HepG2 (cell line): Measurements from ENCODE around the gene CLDN15. TPM values are rescaled to one million over a fixed set of nuclear protein-coding genes. Genes with fewer than 3 reads are reported as not detected.

Experiments
- BCL6 ChIP-seq: IDR thresholded peaks from 2 replicates; pipeline ENCODE4 v1.6.1; 2016; ENCODE audit warnings: missing genetic modification reagents, missing compliant biosample characterization
- CREBL2 ChIP-seq: sonication (generic); formaldehyde crosslinking; IDR thresholded peaks from 2 replicates; pipeline ENCODE4 v1.8.1; 2023; ENCODE audit warnings: missing genetic modification reagents, mild to moderate bottlenecking, borderline replicate concordance
- FOXM1 ChIP-seq: sonication (generic); formaldehyde crosslinking; IDR thresholded peaks from 2 replicates; pipeline ENCODE4 v1.5.0; 2020; ENCODE audit warnings: missing genetic modification reagents
- FOXO1 ChIP-seq: sonication (generic); formaldehyde crosslinking; IDR thresholded peaks from 2 replicates; pipeline ENCODE4 v1.4.0; 2020; ENCODE audit warnings: missing genetic modification reagents
- GZF1 ChIP-seq: sonication (generic); formaldehyde crosslinking; IDR thresholded peaks from 2 replicates; pipeline ENCODE4 v1.5.1; 2020; ENCODE audit warnings: mild to moderate bottlenecking, missing genetic modification reagents
- IKZF5 ChIP-seq: IDR thresholded peaks from 2 replicates; pipeline ENCODE4 v1.6.1; 2018; ENCODE audit warnings: missing genetic modification reagents, mild to moderate bottlenecking, missing compliant biosample characterization
- MAFG ChIP-seq: sonication (generic); formaldehyde crosslinking; IDR thresholded peaks from 2 replicates; pipeline ENCODE4 v1.5.1; 2020; ENCODE audit warnings: mild to moderate bottlenecking, missing genetic modification reagents
- MAX ChIP-seq: IDR thresholded peaks from 2 replicates; pipeline ENCODE4 v1.6.1; 2012; ENCODE audit warnings: inconsistent platforms
- MIER2 ChIP-seq: IDR thresholded peaks from 2 replicates; pipeline ENCODE4 v1.6.1; 2016; ENCODE audit warnings: missing biosample characterization, missing genetic modification reagents
- PHB2 ChIP-seq: fragments of 450-650 bp; IDR thresholded peaks from 2 replicates; pipeline ENCODE4 v1.6.1; 2018; ENCODE audit not compliant: partially characterized antibody
- PRMT3 ChIP-seq: sonication (generic); formaldehyde crosslinking; IDR thresholded peaks from 2 replicates; pipeline ENCODE4 v1.8.1; 2022; ENCODE audit warnings: low read depth, mild to moderate bottlenecking, moderate library complexity, missing genetic modification reagents, borderline replicate concordance
- RBM39 ChIP-seq: fragments of 200-400 bp; formaldehyde crosslinking; IDR thresholded peaks from one replicate; pipeline ENCODE4 v1.6.1; 2018; ENCODE audit warnings: antibody characterized with exemption, mild to moderate bottlenecking, low read depth, low read length; ENCODE audit not compliant: poor library complexity, severe bottlenecking
- RORA ChIP-seq: sonication (generic); formaldehyde crosslinking; IDR thresholded peaks from 2 replicates; pipeline ENCODE4 v1.5.0; 2020; ENCODE audit warnings: mild to moderate bottlenecking, missing genetic modification reagents, moderate library complexity
- SRY ChIP-seq: sonication (generic); formaldehyde crosslinking; IDR thresholded peaks from 2 replicates; pipeline ENCODE4 v1.8.0; 2022; ENCODE audit warnings: mild to moderate bottlenecking, missing genetic modification reagents
- TEAD2 ChIP-seq: sonication (generic); formaldehyde crosslinking; IDR thresholded peaks from 2 replicates; pipeline ENCODE4 v1.9.0; 2021; ENCODE audit warnings: missing genetic modification reagents
- UBTF ChIP-seq: sonication (generic); formaldehyde crosslinking; IDR thresholded peaks from 2 replicates; pipeline ENCODE4 v1.4.0; 2020; ENCODE audit warnings: mild to moderate bottlenecking, missing genetic modification reagents
- ZBED4 ChIP-seq: sonication (generic); formaldehyde crosslinking; IDR thresholded peaks from 2 replicates; pipeline ENCODE4 v1.4.0; 2020; ENCODE audit warnings: missing genetic modification reagents, borderline replicate concordance
- ZBTB46 ChIP-seq: sonication (generic); formaldehyde crosslinking; IDR thresholded peaks from 2 replicates; pipeline ENCODE4 v1.4.0; 2020; ENCODE audit warnings: mild to moderate bottlenecking, missing genetic modification reagents, borderline replicate concordance
- ZBTB7B ChIP-seq: sonication (generic); formaldehyde crosslinking; IDR thresholded peaks from 2 replicates; pipeline ENCODE4 v1.4.0; 2020; ENCODE audit warnings: missing genetic modification reagents
- ZMYM4 ChIP-seq: sonication (generic); formaldehyde crosslinking; IDR thresholded peaks from 2 replicates; pipeline ENCODE4 v1.8.1; 2023; ENCODE audit warnings: mild to moderate bottlenecking, missing genetic modification reagents
- ZNF224 ChIP-seq: sonication (generic); formaldehyde crosslinking; IDR thresholded peaks from 2 replicates; pipeline ENCODE4 v1.5.0; 2020; ENCODE audit warnings: mild to moderate bottlenecking, missing genetic modification reagents
- ZNF772 ChIP-seq: sonication (generic); formaldehyde crosslinking; IDR thresholded peaks from 2 replicates; pipeline ENCODE4 v1.5.0; 2020; ENCODE audit warnings: mild to moderate bottlenecking, missing genetic modification reagents
- polyA plus RNA-seq, 8 experiments: library from polyadenylated mRNA; depleted of rRNA in 3 of 8; stranded (reverse) in 7 of 8; unstranded in 1 of 8; fragments of >200 nt; fragmentation: Illumina TruSeq in 4 of 8; extraction: Trizol in 4 of 8; gene quantifications; 2 replicates each; pipeline versions ENCODE4 v1.2.1 to v1.2.3, GENCODE V29; 2011 to 2016; ENCODE audit warnings: low read depth in 4 of 8, missing spikeins in 1 of 8, mixed read lengths in 1 of 8; ENCODE audit not compliant: insufficient read depth in 1 of 8
- total RNA-seq, 5 experiments: library from RNA; depleted of rRNA; stranded (reverse); fragments of >200 nt; fragmentation: Illumina TruSeq; extraction: Trizol; gene quantifications; 2 replicates each; pipeline ENCODE4 v1.2.3, GENCODE V29; 2016; ENCODE audit warnings: low read depth in 1 of 5

CLDN15 gene
- total and polyA plus RNA-seq, 2 of the 13 experiments (the other 11 are each of a cell fraction or from before 2014, with no cell fraction given), result 7.1 to 17.8 TPM

- TF ChIP-seq ZNF772 (CRISPR knock-in tag) (0 out of 2 replicates have a peak, but pooled peaks have one; percentile 31), ZNF224 (CRISPR knock-in tag) (no peak), UBTF (CRISPR knock-in tag) (no peak; the same call in 1 of the 2 replicates), ZMYM4 (CRISPR knock-in tag) (no peak), MIER2 (CRISPR knock-in tag) (no peak), IKZF5 (CRISPR knock-in tag) (0 out of 2 replicates have a peak, but pooled peaks have one; percentile 16), MAX (no peak), ZBED4 (no peak), FOXO1 (CRISPR knock-in tag) (no peak), RORA (CRISPR knock-in tag) (no peak), CREBL2 (peak; percentile 31; the same call in 1 of the 2 replicates), SRY (CRISPR knock-in tag) (peak; percentile 49; the same call in 1 of the 2 replicates), ZBTB46 (no peak), BCL6 (no peak), MAFG (CRISPR knock-in tag) (no peak), TEAD2 (no peak), PRMT3 (CRISPR knock-in tag) (no peak), PHB2 (no peak), RBM39 (no peak), GZF1 (CRISPR knock-in tag) (no peak), ZBTB7B (CRISPR knock-in tag) (no peak), FOXM1 (CRISPR knock-in tag) (no peak)
Measured at GRCh38 chr7:101216860-101217387, 20.7 kb downstream of the CLDN15 start (continued).
